ENCODE results near the gene AFAP1L1. TPM values are rescaled to one million over a fixed set of nuclear protein-coding genes. Genes with fewer than 3 reads are reported as not detected.
A peak's percentile ranks its signal among the peaks of the same experiment; 100 is the strongest.

Gene AFAP1L1
- total and polyA plus RNA-seq, 9 of the 15 experiments (the other 6 are each of a cell fraction or from before 2014, with no cell fraction given), result 0.01 to 0.12 (median 0.03) TPM; not detected in 4

DNA sequence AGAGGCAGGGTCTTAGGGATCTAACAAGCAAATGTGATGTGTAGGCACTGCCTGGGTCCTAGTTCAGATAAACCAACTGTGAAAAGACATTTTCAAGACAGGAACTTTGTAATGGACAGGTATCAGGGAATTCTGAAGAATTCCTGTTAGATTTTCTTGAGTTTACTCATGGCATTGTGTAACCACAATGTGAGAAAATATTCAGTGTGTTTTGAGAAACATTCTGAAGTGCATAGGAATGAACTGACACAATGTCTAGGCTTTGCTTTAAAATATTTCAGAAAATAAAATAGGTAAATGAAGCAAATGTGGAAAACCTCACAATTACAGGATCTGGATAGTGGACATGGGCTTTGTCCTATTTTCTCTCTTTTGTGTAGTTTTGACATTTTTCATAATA is 15.2 kb upstream of the AFAP1L1 start (continued):
- TF ChIP-seq, protein P1, sequence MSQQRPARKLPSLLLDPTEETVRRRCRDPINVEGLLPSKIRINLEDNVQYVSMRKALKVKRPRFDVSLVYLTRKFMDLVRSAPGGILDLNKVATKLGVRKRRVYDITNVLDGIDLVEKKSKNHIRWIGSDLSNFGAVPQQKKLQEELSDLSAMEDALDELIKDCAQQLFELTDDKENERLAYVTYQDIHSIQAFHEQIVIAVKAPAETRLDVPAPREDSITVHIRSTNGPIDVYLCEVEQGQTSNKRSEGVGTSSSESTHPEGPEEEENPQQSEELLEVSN (IDR thresholded peaks at IDR 0.05; ENCODE audit: borderline replicate concordance in 1 of 2, extremely low read depth in 1 of 2, insufficient read depth in 1 of 2, insufficient read length in 1 of 2, low read depth in 1 of 2, low read length in 1 of 2, poor library complexity in 1 of 2, severe bottlenecking in 1 of 2), result no peak

DNA sequence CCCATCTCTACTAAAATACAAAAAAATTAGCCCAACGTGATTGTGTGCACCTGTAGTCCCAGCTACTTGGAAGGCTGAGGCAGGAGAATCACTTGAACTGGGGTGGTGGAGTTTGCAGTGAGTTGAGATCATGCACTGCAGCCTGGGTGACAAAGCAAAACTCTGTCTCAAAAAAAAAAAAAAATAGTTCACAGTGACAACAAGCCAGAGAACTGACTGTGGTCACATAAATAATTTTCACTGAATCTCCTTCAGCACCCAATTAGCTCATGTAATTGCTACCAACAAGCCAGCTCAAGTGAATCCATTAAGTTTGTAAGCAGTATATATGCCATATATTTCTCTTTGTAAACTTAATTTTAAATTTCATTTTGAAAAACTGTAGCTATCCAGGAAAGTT is 14.5 kb upstream of the AFAP1L1 start:
- intact Hi-C loops (cut with micrococcal nuclease), result no loop called here
- FAIRE-seq (no peak), ATAC-seq (no peak), DNase-seq (ENCODE audit: extremely low read depth in 1 of 4, low spot score in 3 of 4) (no peak)
- ChIA-PET CTCF (ENCODE audit: low intra/inter-chr PET ratio) (interaction anchor here (0.7 kb wide), 1 partner anchor 516 kb away, joined by 3 read pairs; no protein-coding TSS in a partner anchor), POLR2A (interaction anchor here (1.0 to 1.6 kb wide), 2 partner anchors 13 to 42 kb away, joined by 3 read pairs; no protein-coding TSS in a partner anchor)
- WGBS (ENCODE audit: insufficient coverage, low coverage, missing lambda C conversion rate), result 0% methylated on average over 1 of the region's 1 CpG
- in situ Hi-C loops (cut with MboI), result loop anchor here (25.0 kb wide), 1 partner anchor 820 kb away; no protein-coding TSS in a partner anchor
- Histone ChIP-seq H2AFZ (ENCODE audit: low read depth, low read length) (no peak overlapping the region), H3K4me2 (ENCODE audit: insufficient read depth, low read length) (no peak overlapping the region), H3K9me3 (replicated peaks; ENCODE audit: control insufficient read depth, insufficient read depth, low read depth, low read length) (no peaks in the 10 kb centered on the region), H3K9ac (ENCODE audit: insufficient read depth in 1 of 2, low read depth in 2 of 2, low read length in 2 of 2) (no peak overlapping the region), H3K27ac (ENCODE audit: extremely low read depth, low read depth, low read length) (no peak overlapping the region), H4K20me1 (replicated peaks; ENCODE audit: control insufficient read depth, insufficient read depth, low read length) (0 out of 2 replicates have a peak, but pooled peaks cover 4% of the 10 kb centered on the region), H3K4me1 (replicated peaks in 1 of 2; ENCODE audit: control insufficient read depth in 2 of 2, insufficient read depth in 2 of 2, low read length in 2 of 2) (no peaks in the 10 kb centered on the region; a peak in 1 of 5 replicates), H3K4me3 (no peak overlapping the region), H3K79me2 (ENCODE audit: control insufficient read depth, insufficient read depth, low read length) (no peaks in the 10 kb centered on the region), H3K9me1 (ENCODE audit: control insufficient read depth, insufficient read depth, low read length) (no peaks in the 10 kb centered on the region), H3K27me3 (ENCODE audit: control insufficient read depth in 2 of 2, insufficient read depth in 2 of 2, low read length in 2 of 2) (peaks cover 7 to 19% of the 10 kb centered on the region in 2 experiments; a peak in 1 of 5 replicates), H3K36me3 (ENCODE audit: control insufficient read depth, insufficient read depth, low read length) (no peaks in the 10 kb centered on the region)
- TF ChIP-seq HDAC8 (tag; IDR thresholded peaks at IDR 0.05) (no peak), SETDB1 (IDR thresholded peaks at IDR 0.05; ENCODE audit: low read length) (no peak)
- TF ChIP-seq, protein P2, sequence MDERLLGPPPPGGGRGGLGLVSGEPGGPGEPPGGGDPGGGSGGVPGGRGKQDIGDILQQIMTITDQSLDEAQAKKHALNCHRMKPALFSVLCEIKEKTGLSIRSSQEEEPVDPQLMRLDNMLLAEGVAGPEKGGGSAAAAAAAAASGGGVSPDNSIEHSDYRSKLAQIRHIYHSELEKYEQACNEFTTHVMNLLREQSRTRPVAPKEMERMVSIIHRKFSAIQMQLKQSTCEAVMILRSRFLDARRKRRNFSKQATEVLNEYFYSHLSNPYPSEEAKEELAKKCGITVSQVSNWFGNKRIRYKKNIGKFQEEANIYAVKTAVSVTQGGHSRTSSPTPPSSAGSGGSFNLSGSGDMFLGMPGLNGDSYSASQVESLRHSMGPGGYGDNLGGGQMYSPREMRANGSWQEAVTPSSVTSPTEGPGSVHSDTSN (CRISPR knock-in tag; IDR thresholded peaks at IDR 0.05; ENCODE audit: low read depth), result no peak
- TF ChIP-seq, protein P2 (tag; conservative IDR thresholded peaks at IDR 0.05; ENCODE audit: low read depth), result peak; percentile 56
- BruUV-seq (replicated peaks), result no TSS peak

Data from K562 (cell line).